ENCODE data around the gene PRF1. TPM values are rescaled to one million over a fixed set of nuclear protein-coding genes. Genes with fewer than 3 reads are reported as not detected.

The PRF1 gene
- total and polyA plus RNA-seq, 2 donors from 2014 or later = 1.4 to 8.8 TPM

DNA sequence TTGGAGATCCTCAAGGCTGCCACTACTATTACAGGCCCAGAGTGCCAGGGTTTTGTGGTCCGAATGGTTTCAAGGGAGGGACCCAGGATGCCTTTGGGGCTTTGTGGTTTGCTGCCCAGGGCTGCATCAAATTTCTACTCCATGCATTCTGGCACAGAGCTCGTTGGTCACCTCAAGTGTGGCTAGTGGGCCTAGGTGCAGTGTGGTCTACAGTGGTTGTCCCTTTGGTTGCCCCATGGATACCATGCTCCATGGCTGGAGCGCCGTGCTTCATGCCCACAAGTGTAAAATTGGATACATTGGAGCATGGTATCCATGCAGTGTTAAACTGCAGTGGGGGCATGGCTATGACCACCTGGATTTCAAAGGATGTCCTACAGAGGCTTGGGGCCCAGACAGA lies 5.4 kb upstream of the PRF1 start:
- Histone ChIP-seq H3K27ac (ENCODE audit: low read depth in 2 of 2, low read length in 2 of 2) (no peak overlapping the region), H3K9ac (ENCODE audit: low read length in 3 of 3) (no peak overlapping the region), H3K4me1 (ENCODE audit: control insufficient read depth in 2 of 3, insufficient read depth in 2 of 3, low read depth in 1 of 3, low read length in 3 of 3) (no peaks in the 10 kb centered on the region), H3K36me3 (ENCODE audit: control insufficient read depth in 2 of 3, insufficient read depth in 3 of 3, low read length in 3 of 3) (no peaks in the 10 kb centered on the region), H3K27me3 (ENCODE audit: control insufficient read depth, insufficient read depth, low read length) (no peaks in the 10 kb centered on the region), H3K9me3 (ENCODE audit: control insufficient read depth in 2 of 3, insufficient read depth in 1 of 3, low read length in 3 of 3) (no peaks in the 10 kb centered on the region), H3K4me3 (ENCODE audit: low read length in 3 of 3) (no peak overlapping the region)
- intact Hi-C loops (cut with DNase I) = no loop called here
- FAIRE-seq (no peak), DNase-seq (no peak)
- TF ChIP-seq, protein P1, sequence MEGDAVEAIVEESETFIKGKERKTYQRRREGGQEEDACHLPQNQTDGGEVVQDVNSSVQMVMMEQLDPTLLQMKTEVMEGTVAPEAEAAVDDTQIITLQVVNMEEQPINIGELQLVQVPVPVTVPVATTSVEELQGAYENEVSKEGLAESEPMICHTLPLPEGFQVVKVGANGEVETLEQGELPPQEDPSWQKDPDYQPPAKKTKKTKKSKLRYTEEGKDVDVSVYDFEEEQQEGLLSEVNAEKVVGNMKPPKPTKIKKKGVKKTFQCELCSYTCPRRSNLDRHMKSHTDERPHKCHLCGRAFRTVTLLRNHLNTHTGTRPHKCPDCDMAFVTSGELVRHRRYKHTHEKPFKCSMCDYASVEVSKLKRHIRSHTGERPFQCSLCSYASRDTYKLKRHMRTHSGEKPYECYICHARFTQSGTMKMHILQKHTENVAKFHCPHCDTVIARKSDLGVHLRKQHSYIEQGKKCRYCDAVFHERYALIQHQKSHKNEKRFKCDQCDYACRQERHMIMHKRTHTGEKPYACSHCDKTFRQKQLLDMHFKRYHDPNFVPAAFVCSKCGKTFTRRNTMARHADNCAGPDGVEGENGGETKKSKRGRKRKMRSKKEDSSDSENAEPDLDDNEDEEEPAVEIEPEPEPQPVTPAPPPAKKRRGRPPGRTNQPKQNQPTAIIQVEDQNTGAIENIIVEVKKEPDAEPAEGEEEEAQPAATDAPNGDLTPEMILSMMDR (IDR thresholded peaks at IDR 0.05; ENCODE audit: borderline replicate concordance, extremely low read depth, insufficient read depth) = no peak

DNA sequence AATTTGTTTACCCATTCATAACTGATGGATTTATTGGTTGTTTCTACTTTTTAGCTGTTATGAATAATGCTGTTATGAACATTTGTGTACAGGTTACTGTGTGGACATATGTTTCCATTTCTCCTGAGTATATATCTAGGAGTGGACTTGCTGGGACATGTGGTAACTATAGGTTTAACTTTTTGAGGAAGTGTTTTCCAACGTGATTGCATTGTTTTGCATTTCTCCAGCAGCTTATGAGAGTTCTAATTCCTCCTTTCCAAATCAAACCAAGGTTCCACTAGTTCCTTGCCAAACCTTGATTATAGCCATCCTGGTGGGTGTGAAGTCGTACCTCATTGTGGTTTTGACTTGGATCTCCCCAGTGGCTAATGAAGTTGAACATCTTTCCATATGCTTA lies 2.6 kb upstream of the PRF1 start:
- H3K4me1 ChIP-seq (ENCODE audit: control insufficient read depth in 2 of 3, insufficient read depth in 2 of 3, low read depth in 1 of 3, low read length in 3 of 3) = no peaks in the 10 kb centered on the region
- FAIRE-seq (no peak), DNase-seq (no peak)
- TF ChIP-seq, protein P1 (IDR thresholded peaks at IDR 0.05; ENCODE audit: borderline replicate concordance, extremely low read depth, insufficient read depth) = no peak
- no peaks in the 10 kb centered on the region for H3K36me3 ChIP-seq (ENCODE audit: control insufficient read depth in 2 of 3, insufficient read depth in 3 of 3, low read length in 3 of 3)
- no peaks in the 10 kb centered on the region for H3K27me3 ChIP-seq (ENCODE audit: control insufficient read depth, insufficient read depth, low read length)
- no peaks in the 10 kb centered on the region for H3K9me3 ChIP-seq (ENCODE audit: control insufficient read depth in 2 of 3, insufficient read depth in 1 of 3, low read length in 3 of 3)
- no peak overlapping the region for H3K4me3 ChIP-seq (ENCODE audit: low read length in 3 of 3)
- H3K9ac ChIP-seq (ENCODE audit: low read length in 3 of 3) = no peak overlapping the region
- intact Hi-C loops (cut with DNase I) = no loop called here
- H3K27ac ChIP-seq (ENCODE audit: low read depth in 2 of 2, low read length in 2 of 2) = no peak overlapping the region

- Histone ChIP-seq H3K36me3 (ENCODE audit: control insufficient read depth in 2 of 3, insufficient read depth in 3 of 3, low read length in 3 of 3) (no peaks in the 10 kb centered on the region), H3K4me1 (ENCODE audit: control insufficient read depth in 2 of 3, insufficient read depth in 2 of 3, low read depth in 1 of 3, low read length in 3 of 3) (no peaks in the 10 kb centered on the region), H3K27ac (ENCODE audit: low read depth in 2 of 2, low read length in 2 of 2) (no peak overlapping the region), H3K9me3 (ENCODE audit: control insufficient read depth in 2 of 3, insufficient read depth in 1 of 3, low read length in 3 of 3) (no peaks in the 10 kb centered on the region), H3K9ac (ENCODE audit: low read length in 3 of 3) (no peak overlapping the region), H3K4me3 (ENCODE audit: low read length in 3 of 3) (no peak overlapping the region), H3K27me3 (ENCODE audit: control insufficient read depth, insufficient read depth, low read length) (no peaks in the 10 kb centered on the region)
- intact Hi-C loops (cut with DNase I) = no loop called here
- FAIRE-seq = no peak
- no peak for DNase-seq
- TF ChIP-seq, protein P1 (IDR thresholded peaks at IDR 0.05; ENCODE audit: borderline replicate concordance, extremely low read depth, insufficient read depth) = no peak
Measured at GRCh38 chr10:70604106-70604505, 1.6 kb upstream of the PRF1 start.

DNA sequence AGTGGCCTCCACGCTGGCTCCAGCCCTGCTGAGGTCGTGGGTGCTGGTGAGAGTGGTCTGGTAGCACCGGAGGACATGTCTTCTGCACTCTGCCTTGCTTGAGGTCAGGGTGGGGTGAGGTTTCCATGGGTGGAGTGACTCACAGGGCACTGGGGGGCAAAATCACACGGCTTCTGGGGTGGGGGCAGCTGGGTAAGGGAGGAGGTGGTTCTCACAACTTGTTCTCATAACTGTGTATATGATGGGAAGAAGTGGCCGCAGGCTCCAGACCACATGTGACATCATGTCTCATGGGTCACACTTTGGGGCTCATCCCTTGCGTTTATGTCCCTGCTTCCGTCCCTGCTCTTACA lies 884 bp upstream of the PRF1 start:
- H3K27ac ChIP-seq (ENCODE audit: low read depth in 2 of 2, low read length in 2 of 2) = no peak overlapping the region
- H3K27me3 ChIP-seq (ENCODE audit: control insufficient read depth, insufficient read depth, low read length) = no peaks in the 10 kb centered on the region
- no peak for DNase-seq
- no peak overlapping the region for H3K4me3 ChIP-seq (ENCODE audit: low read length in 3 of 3)
- no peak overlapping the region for H3K9ac ChIP-seq (ENCODE audit: low read length in 3 of 3)
- H3K36me3 ChIP-seq (ENCODE audit: control insufficient read depth in 2 of 3, insufficient read depth in 3 of 3, low read length in 3 of 3) = no peaks in the 10 kb centered on the region
- H3K9me3 ChIP-seq (ENCODE audit: control insufficient read depth in 2 of 3, insufficient read depth in 1 of 3, low read length in 3 of 3) = no peaks in the 10 kb centered on the region
- no peak for FAIRE-seq
- TF ChIP-seq, protein P1 (IDR thresholded peaks at IDR 0.05; ENCODE audit: borderline replicate concordance, extremely low read depth, insufficient read depth) = no peak
- intact Hi-C loops (cut with DNase I) = no loop called here
- no peaks in the 10 kb centered on the region for H3K4me1 ChIP-seq (ENCODE audit: control insufficient read depth in 2 of 3, insufficient read depth in 2 of 3, low read depth in 1 of 3, low read length in 3 of 3)

Data from kidney (tissue), 14 donors.